ENCODE data around the gene C9orf57.

Gene C9orf57

DNA sequence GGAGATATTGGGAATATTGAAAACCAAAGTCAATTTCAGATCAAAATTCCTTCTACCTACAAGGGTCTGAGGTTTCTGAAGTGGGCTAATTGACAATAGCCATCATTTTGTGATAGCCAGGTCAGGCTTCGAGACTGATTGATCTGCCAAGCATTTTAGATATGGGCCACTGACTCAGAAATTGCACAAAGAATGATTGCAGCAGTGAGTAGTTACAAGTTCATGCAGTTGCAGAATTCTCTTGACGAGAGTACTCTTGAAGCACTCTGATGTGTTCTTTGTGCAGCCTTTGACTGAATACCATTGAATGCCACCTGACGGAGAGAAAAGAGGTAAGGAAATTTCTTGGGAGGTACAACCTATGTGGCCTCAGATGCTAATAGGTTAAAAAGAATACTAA lies 8.3 kb downstream of the C9orf57 start:
- TF ChIP-seq, protein P1, sequence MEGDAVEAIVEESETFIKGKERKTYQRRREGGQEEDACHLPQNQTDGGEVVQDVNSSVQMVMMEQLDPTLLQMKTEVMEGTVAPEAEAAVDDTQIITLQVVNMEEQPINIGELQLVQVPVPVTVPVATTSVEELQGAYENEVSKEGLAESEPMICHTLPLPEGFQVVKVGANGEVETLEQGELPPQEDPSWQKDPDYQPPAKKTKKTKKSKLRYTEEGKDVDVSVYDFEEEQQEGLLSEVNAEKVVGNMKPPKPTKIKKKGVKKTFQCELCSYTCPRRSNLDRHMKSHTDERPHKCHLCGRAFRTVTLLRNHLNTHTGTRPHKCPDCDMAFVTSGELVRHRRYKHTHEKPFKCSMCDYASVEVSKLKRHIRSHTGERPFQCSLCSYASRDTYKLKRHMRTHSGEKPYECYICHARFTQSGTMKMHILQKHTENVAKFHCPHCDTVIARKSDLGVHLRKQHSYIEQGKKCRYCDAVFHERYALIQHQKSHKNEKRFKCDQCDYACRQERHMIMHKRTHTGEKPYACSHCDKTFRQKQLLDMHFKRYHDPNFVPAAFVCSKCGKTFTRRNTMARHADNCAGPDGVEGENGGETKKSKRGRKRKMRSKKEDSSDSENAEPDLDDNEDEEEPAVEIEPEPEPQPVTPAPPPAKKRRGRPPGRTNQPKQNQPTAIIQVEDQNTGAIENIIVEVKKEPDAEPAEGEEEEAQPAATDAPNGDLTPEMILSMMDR (conservative IDR thresholded peaks at IDR 0.05; ENCODE audit: low read depth, low read length), result no peak
- DNase-seq (ENCODE audit: low read depth), result no peak
- H3K4me3 ChIP-seq (ENCODE audit: low read length), result no peak overlapping the region

- H3K4me3 ChIP-seq (ENCODE audit: low read length), result no peak overlapping the region
- DNase-seq (ENCODE audit: low read depth), result no peak
- TF ChIP-seq, protein P1 (conservative IDR thresholded peaks at IDR 0.05; ENCODE audit: low read depth, low read length), result no peak
These were observed 11.6 kb downstream of the C9orf57 start for GRCh38 chr9:72048850-72049249.

- no peak for DNase-seq (ENCODE audit: low read depth)
- TF ChIP-seq, protein P1 (conservative IDR thresholded peaks at IDR 0.05; ENCODE audit: low read depth, low read length), result no peak
- no peak overlapping the region for H3K4me3 ChIP-seq (ENCODE audit: low read length)
These were observed 13.6 kb downstream of the C9orf57 start for GRCh38 chr9:72046630-72047456.

DNA sequence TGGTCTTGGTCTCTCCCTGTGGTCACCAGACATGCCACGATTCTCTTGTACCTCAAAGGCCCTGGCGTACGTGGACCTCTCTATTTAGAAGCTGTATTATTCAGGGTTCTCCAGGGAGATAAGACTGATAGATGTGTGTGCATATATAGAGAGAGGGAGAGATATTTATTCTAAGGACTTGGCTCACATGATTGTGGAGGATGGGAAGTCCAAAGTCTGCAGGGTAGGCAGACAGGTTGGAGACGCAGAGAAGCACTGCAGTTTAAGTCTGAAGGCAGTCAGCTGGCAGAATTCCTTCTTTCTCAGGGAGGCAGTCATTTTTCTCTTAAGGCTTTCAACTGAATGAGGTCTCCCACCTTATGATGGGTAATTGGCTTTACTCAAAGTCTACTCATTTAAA lies 16.3 kb downstream of the C9orf57 start:
- TF ChIP-seq, protein P1 (conservative IDR thresholded peaks at IDR 0.05; ENCODE audit: low read depth, low read length), result no peak
- no peak for DNase-seq (ENCODE audit: low read depth)
- H3K4me3 ChIP-seq (ENCODE audit: low read length), result no peak overlapping the region

DNA sequence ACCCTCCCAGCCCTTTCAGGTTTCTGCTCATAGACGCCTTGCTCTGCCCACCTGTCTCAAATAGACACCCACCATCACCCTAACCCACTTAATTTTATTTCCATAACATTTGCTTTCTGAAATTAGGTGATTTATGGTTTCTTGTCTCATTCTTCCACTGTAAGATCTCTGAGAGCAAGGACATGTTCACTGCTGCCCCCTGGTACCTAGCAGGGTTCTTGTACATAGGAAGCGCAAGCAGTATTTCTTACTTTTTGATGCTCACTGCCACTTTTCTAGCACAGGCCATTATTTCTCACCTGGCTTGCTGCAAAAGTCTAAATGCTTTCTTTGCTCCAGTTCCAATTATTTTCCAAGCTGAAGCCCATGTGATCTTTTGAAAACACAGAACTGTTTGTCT lies 16.8 kb downstream of the C9orf57 start:
- DNase-seq (ENCODE audit: low read depth), result no peak
- TF ChIP-seq, protein P1 (conservative IDR thresholded peaks at IDR 0.05; ENCODE audit: low read depth, low read length), result peak; percentile 33
- no peak overlapping the region for H3K4me3 ChIP-seq (ENCODE audit: low read length)

- DNase-seq (ENCODE audit: low read depth), result no peak
- H3K4me3 ChIP-seq (ENCODE audit: low read length), result no peak overlapping the region
- TF ChIP-seq, protein P1 (conservative IDR thresholded peaks at IDR 0.05; ENCODE audit: low read depth, low read length), result no peak
These were observed 17.5 kb downstream of the C9orf57 start for GRCh38 chr9:72042928-72043327.

DNA sequence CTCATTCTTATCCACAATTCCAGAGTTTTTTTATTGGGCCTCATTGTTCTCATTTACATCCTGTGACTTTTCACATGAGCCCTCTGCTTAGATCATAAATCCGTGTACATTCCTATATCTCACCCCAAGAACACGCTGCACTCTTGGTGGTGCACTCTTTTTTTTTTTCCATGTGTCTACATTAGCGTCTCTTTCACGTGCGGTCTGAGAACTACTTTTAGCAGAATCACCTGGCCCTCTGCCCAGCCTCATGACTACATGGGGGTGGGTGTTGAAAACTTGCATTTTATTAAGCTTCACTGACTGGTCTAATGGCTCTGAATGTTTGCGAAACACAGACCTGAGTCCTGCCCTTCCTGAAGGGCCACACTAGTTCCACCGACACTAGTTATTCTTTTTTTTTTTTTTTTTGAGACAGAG lies 18.6 kb downstream of the C9orf57 start:
- H3K4me3 ChIP-seq (ENCODE audit: low read length), result no peak overlapping the region

More for the DNA sequence above, 18.6 kb downstream of the C9orf57 start:
- TF ChIP-seq, protein P1 (conservative IDR thresholded peaks at IDR 0.05; ENCODE audit: low read depth, low read length), result no peak
- peak; percentile 94 for DNase-seq (ENCODE audit: low read depth)

All from retinal pigment epithelial cell (primary cell).